AG04449 (cell line): ENCODE results near the gene COL11A1.

ENCODE experiments used
- CTCF ChIA-PET: fragments of 350-600 bp; formaldehyde crosslinking; extraction: SDS; loops from one replicate; lab custom pipeline; 2021; ENCODE audit warnings: antibody characterized with exemption; lab: Yijun Ruan, JAX
- POLR2A ChIA-PET: fragments of 400-600, 350-600 bp; formaldehyde crosslinking; extraction: SDS; loops from one replicate; lab custom pipeline; 2020; ENCODE audit warnings: antibody characterized with exemption, inconsistent platforms; lab: Yijun Ruan, JAX
- DNase-seq: peaks from one replicate; pipeline ENCODE4 v3.0.0-alpha.2; 2010; ENCODE audit warnings: low read depth, low spot score
- H3K4me3 ChIP-seq: 2 replicates; pipeline ENCODE4 v1.5.1; 2011; ENCODE audit warnings: low read depth, mild to moderate bottlenecking, control low read depth, low read length
- TF ChIP-seq, protein P1 (sequence below): IDR thresholded peaks from one replicate; pipeline ENCODE4 v1.5.1; 2011; ENCODE audit warnings: mild to moderate bottlenecking, moderate library complexity, low read length, control low read depth, inconsistent platforms; ENCODE audit not compliant: insufficient read depth; ENCODE audit errors: missing control alignments

Gene COL11A1

DNA sequence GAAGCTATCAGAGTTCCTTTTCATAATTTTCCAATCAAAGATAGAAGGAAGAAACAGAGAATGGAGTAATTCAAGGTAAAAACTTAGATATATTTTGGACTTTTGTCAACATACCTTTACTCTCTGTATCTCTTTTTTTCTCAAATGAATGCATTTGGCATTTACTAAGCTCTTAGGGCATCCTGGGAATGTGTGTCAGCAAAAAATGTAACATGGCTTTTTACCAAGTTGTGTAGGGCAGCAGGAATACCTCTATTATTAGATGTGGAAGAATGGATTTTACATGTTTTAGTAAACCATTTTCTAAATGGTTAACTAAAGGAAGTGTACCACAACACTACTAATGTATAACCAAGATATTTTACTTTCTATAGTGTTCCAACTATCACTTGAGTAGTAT lies 4.2 kb upstream of the COL11A1 start:
- CTCF ChIA-PET = interaction anchor here (1.6 kb wide), 1 partner anchor 8 kb away, joined by 4 read pairs; no protein-coding TSS in a partner anchor
- no peak overlapping the region for H3K4me3 ChIP-seq
- TF ChIP-seq, protein P1, sequence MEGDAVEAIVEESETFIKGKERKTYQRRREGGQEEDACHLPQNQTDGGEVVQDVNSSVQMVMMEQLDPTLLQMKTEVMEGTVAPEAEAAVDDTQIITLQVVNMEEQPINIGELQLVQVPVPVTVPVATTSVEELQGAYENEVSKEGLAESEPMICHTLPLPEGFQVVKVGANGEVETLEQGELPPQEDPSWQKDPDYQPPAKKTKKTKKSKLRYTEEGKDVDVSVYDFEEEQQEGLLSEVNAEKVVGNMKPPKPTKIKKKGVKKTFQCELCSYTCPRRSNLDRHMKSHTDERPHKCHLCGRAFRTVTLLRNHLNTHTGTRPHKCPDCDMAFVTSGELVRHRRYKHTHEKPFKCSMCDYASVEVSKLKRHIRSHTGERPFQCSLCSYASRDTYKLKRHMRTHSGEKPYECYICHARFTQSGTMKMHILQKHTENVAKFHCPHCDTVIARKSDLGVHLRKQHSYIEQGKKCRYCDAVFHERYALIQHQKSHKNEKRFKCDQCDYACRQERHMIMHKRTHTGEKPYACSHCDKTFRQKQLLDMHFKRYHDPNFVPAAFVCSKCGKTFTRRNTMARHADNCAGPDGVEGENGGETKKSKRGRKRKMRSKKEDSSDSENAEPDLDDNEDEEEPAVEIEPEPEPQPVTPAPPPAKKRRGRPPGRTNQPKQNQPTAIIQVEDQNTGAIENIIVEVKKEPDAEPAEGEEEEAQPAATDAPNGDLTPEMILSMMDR = no peak
- POLR2A ChIA-PET = no interaction called here
- no peak for DNase-seq

DNA sequence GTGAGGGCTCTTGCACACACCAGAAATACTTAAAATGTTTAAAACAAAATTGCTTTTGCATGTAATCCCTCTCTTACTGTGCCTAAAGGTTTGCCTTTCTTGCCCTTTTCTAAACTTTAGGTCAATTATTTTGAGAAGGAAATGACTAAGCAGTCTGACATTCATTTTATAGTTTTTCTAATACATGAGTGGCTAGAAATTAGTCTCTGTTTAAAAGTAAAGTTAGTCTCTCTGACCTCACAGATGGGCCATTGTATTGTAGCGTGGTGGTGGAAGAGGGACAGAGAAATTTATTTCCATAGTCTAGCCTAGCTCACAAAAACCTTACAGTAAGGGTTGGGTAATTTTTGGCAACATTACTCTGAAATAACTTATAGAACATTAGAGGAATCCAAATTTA lies 3.6 kb upstream of the COL11A1 start:
- TF ChIP-seq, protein P1 = no peak
- ChIA-PET POLR2A (no interaction called here), CTCF (interaction anchor here (1.6 kb wide), 1 partner anchor 9 kb away, joined by 4 read pairs; no protein-coding TSS in a partner anchor)
- no peak for DNase-seq
- H3K4me3 ChIP-seq = no peak overlapping the region

DNA sequence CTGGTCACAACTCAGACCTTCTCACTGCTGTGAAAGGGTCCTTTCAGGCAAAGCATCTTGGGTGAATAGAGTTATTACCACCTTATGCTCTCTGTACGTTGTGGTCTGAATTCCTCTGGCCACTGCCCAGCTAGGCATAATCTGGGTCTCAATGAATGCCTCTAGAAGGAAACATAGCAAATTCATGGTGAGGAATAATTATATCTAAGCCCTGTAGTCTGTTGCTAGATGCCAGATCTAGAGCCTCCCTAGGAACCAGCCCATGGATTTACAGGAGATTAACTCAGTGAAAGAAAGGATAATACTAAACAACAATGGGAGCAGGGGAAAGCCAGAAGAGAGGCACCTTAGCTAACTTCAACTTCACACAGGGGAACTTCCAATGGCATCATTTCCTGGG lies 2.4 kb upstream of the COL11A1 start:
- no peak for DNase-seq
- H3K4me3 ChIP-seq = no peak overlapping the region
- CTCF ChIA-PET = interaction anchor here (1.5 kb wide), 1 partner anchor 351 kb away, joined by 6 read pairs; no protein-coding TSS in a partner anchor
- TF ChIP-seq, protein P1 = no peak
- POLR2A ChIA-PET = no interaction called here

- TF ChIP-seq, protein P1 = no peak
- CTCF ChIA-PET = interaction anchor here (1.3 kb wide), 1 partner anchor 404 kb away, joined by 4 read pairs; no protein-coding TSS in a partner anchor
- no peak for DNase-seq
- peak overlapping the region; percentile 73; the same call in 1 of the 2 replicates for H3K4me3 ChIP-seq
- POLR2A ChIA-PET = interaction anchor here (3.5 kb wide), 1 partner anchor 352 kb away, joined by 14 read pairs; no protein-coding TSS in a partner anchor
These were observed 1.1 kb upstream of the COL11A1 start for GRCh38 chr1:103109311-103109920.

DNA sequence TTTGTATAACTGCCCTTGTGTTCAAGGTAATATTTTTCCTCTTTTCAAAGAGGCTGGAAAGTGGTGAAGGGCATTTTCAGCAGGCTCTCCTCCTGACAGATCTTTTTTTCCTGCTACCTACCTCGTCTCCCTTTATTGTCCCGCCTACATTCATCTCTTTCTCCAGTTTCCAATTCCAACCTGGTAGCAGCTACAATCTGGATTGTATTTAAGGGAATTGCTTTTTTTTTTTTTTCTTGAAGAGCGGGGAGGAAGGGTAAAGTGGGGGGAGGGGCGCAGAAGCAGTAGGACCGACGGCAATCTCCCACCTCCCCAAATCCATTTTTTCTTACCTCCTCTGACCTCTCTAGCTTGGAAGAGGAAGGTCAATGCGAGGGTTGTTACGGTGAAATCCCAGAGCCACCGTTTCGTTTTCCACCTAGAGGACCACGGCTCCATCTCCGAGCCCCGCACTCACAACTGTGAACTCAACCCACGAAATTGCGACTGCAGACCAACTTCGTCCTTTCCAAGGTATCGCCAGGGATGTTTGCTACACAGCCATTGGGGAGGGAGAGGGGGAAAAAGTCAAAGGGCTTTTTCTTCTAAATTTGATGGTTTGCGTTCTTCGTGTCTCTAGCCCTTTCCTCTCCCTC lies 464 bp downstream of the COL11A1 start:
- ChIA-PET CTCF (interaction anchor here (0.7 to 4.8 kb wide), 7 partner anchors 9 to 407 kb away, joined by 3 to 53 read pairs (median 4); no protein-coding TSS in a partner anchor), POLR2A (interaction anchor here (1.0 to 3.5 kb wide), 3 partner anchors 38 to 353 kb away, joined by 4 to 14 read pairs (median 5); no protein-coding TSS in a partner anchor)
- peak overlapping the region; percentile 73 for H3K4me3 ChIP-seq
- DNase-seq = no peak
- TF ChIP-seq, protein P1 = no peak
